Trophoblast cell (in vitro differentiated cells and primary cell): ENCODE measurements around the gene TEPSIN.
A peak's percentile ranks its signal among the peaks of the same experiment; 100 is the strongest.
"Not testable (repeated sequence)": the region's sequence is repeated elsewhere in the genome, so short reads cannot be mapped to it uniquely, and the experiment has no call there.

ENCODE experiments used
- DNase-seq, 2 donors: peaks; one replicate each; pipeline ENCODE4 v3.0.0-alpha.2; 2016
- H2AFZ ChIP-seq: 2 replicates; pipeline ENCODE4 v1.6.1; 2013; ENCODE audit warnings: low read length, moderate library complexity, mild to moderate bottlenecking; ENCODE audit not compliant: insufficient read depth, poor library complexity
- H2AK5ac ChIP-seq: 2 replicates; pipeline ENCODE4 v1.6.1; 2013; ENCODE audit warnings: mild to moderate bottlenecking, low read length
- H2BK120ac ChIP-seq: 2 replicates; pipeline ENCODE4 v1.6.1; 2013; ENCODE audit warnings: low read length, mild to moderate bottlenecking, moderate library complexity; ENCODE audit not compliant: insufficient read depth, poor library complexity
- H2BK12ac ChIP-seq: 2 replicates; pipeline ENCODE4 v1.6.1; 2013; ENCODE audit warnings: mild to moderate bottlenecking, low read length, moderate library complexity
- H2BK5ac ChIP-seq: 2 replicates; pipeline ENCODE4 v1.6.1; 2013; ENCODE audit warnings: low read length, low read depth, moderate library complexity, mild to moderate bottlenecking; ENCODE audit not compliant: poor library complexity
- H3K14ac ChIP-seq: 2 replicates; pipeline ENCODE4 v1.6.1; 2013; ENCODE audit warnings: mild to moderate bottlenecking, low read length
- H3K18ac ChIP-seq: 2 replicates; pipeline ENCODE4 v1.6.1; 2013; ENCODE audit warnings: mild to moderate bottlenecking, low read length
- H3K23ac ChIP-seq: 2 replicates; pipeline ENCODE4 v1.6.1; 2013; ENCODE audit warnings: low read length
- H3K27ac ChIP-seq: 2 replicates; pipeline ENCODE4 v1.5.1; 2013; ENCODE audit warnings: low read depth, mild to moderate bottlenecking, inconsistent platforms, low read length, moderate library complexity
- H3K27me3 ChIP-seq: 2 replicates; pipeline ENCODE4 v1.6.1; 2013; ENCODE audit warnings: inconsistent platforms, mild to moderate bottlenecking, low read length, moderate library complexity; ENCODE audit not compliant: insufficient read depth
- H3K36me3 ChIP-seq, 2 experiments: 1 replicate in 1 of 2; 2 replicates in 1 of 2; pipeline ENCODE4 v1.6.1; 2013; ENCODE audit warnings: low read length in 2 of 2, mild to moderate bottlenecking in 2 of 2, moderate library complexity in 1 of 2; ENCODE audit not compliant: insufficient read depth in 2 of 2, control insufficient read depth in 1 of 2
- H3K4ac ChIP-seq: 2 replicates; pipeline ENCODE4 v1.6.1; 2013; ENCODE audit warnings: low read depth, mild to moderate bottlenecking, low read length, moderate library complexity
- H3K4me1 ChIP-seq, 2 experiments: 1 replicate in 1 of 2; 2 replicates in 1 of 2; pipeline ENCODE4 v1.6.1; 2013; ENCODE audit warnings: low read length in 2 of 2, mild to moderate bottlenecking in 2 of 2, moderate library complexity in 1 of 2; ENCODE audit not compliant: insufficient read depth in 2 of 2, control insufficient read depth in 1 of 2
- H3K4me2 ChIP-seq: 2 replicates; pipeline ENCODE4 v1.6.1; 2013; ENCODE audit warnings: inconsistent platforms, mild to moderate bottlenecking, low read length, moderate library complexity
- H3K4me3 ChIP-seq: 2 replicates; pipeline ENCODE4 v1.5.1; 2013; ENCODE audit warnings: mild to moderate bottlenecking, low read depth, low read length, inconsistent platforms
- H3K79me1 ChIP-seq: one replicate; pipeline ENCODE4 v1.6.1; 2013; ENCODE audit warnings: low read length
- H3K79me2 ChIP-seq: 2 replicates; pipeline ENCODE4 v1.6.1; 2013; ENCODE audit warnings: low read length, mild to moderate bottlenecking; ENCODE audit not compliant: control insufficient read depth, insufficient read depth, poor library complexity
- H3K9ac ChIP-seq: 2 replicates; pipeline ENCODE4 v1.6.1; 2013; ENCODE audit warnings: mild to moderate bottlenecking, low read length
- H3K9me3 ChIP-seq: 2 replicates; pipeline ENCODE4 v1.6.1; 2013; ENCODE audit warnings: low read depth, mild to moderate bottlenecking, control low read depth, inconsistent platforms, low read length; ENCODE audit not compliant: insufficient read depth
- H4K12ac ChIP-seq: 2 replicates; pipeline ENCODE4 v1.6.1; 2013; ENCODE audit warnings: low read depth, mild to moderate bottlenecking, low read length, moderate library complexity
- H4K8ac ChIP-seq: 2 replicates; pipeline ENCODE4 v1.6.1; 2013; ENCODE audit warnings: low read depth, mild to moderate bottlenecking, low read length, moderate library complexity
- H4K91ac ChIP-seq: one replicate; pipeline ENCODE4 v1.6.1; 2013; ENCODE audit warnings: low read depth, mild to moderate bottlenecking, low read length, moderate library complexity
- WGBS: extraction: QIAGEN DNeasy Blood & Tissue Kit; methylation state at CpG from one replicate; pipeline ENCODE4 v1.1.7; 2013; ENCODE audit warnings: missing lambda C conversion rate; ENCODE audit not compliant: insufficient read length, insufficient coverage; ENCODE audit errors: extremely low coverage; 5-methylcytosine and 5-hydroxymethylcytosine counted together

TEPSIN gene

GRCh38 chr17:81227630-81228029, 11.2 kb downstream of the TEPSIN start:
- H3K14ac ChIP-seq, H2BK5ac ChIP-seq, H3K27ac ChIP-seq, H3K27me3 ChIP-seq, H3K9me3 ChIP-seq, H4K91ac ChIP-seq, H3K23ac ChIP-seq, H3K18ac ChIP-seq, H3K4me1 ChIP-seq, H3K4ac ChIP-seq, H2AK5ac ChIP-seq, H3K9ac ChIP-seq, H2BK120ac ChIP-seq, H3K4me3 ChIP-seq, H3K79me2 ChIP-seq, H4K12ac ChIP-seq, H3K4me2 ChIP-seq, H2BK12ac ChIP-seq, H3K79me1 ChIP-seq, DNase-seq, H2AFZ ChIP-seq, H4K8ac ChIP-seq: not testable (repeated sequence)
- WGBS, result no CpG with 5 or more reads among the region's 2 CpGs
- H3K36me3 ChIP-seq, result peaks cover 25 to 28% of the 10 kb centered on the region in 2 experiments

GRCh38 chr17:81223762-81224130, 15.1 kb downstream of the TEPSIN start:
- Histone ChIP-seq H4K91ac (no peak overlapping the region), H3K27ac (no peak overlapping the region), H3K23ac (no peak overlapping the region), H2AFZ (peak overlapping the region; percentile 68), H3K4me3 (no peak overlapping the region), H4K12ac (no peak overlapping the region), H3K4me1 (peaks cover 7 to 12% of the 10 kb centered on the region in 2 experiments), H3K18ac (no peak overlapping the region), H3K36me3 (peaks cover 4 to 11% of the 10 kb centered on the region in 2 experiments), H3K4me2 (peak overlapping the region; percentile 65), H3K9ac (no peak overlapping the region), H2BK120ac (no peak overlapping the region), H2AK5ac (no peak overlapping the region), H4K8ac (no peak overlapping the region), H3K14ac (no peak overlapping the region), H3K79me2 (peaks cover 6% of the 10 kb centered on the region), H2BK5ac (no peak overlapping the region), H3K9me3 (no peaks in the 10 kb centered on the region), H3K27me3 (no peaks in the 10 kb centered on the region), H3K4ac (no peak overlapping the region), H2BK12ac (no peak overlapping the region), H3K79me1 (peaks cover 5% of the 10 kb centered on the region)
- no CpG with 5 or more reads among the region's 11 CpGs for WGBS
- DNase-seq, result peak; percentile 36 to 61

GRCh38 chr17:81222906-81223761, 15.7 kb downstream of the TEPSIN start, which contains the start of gene CEP131:
CEP131 (minus strand) TSS chr17:81222965; CDS start chr17:81220056, 2,909 bp downstream.
- H3K9me3 ChIP-seq, result no peaks in the 10 kb centered on the region

DNA sequence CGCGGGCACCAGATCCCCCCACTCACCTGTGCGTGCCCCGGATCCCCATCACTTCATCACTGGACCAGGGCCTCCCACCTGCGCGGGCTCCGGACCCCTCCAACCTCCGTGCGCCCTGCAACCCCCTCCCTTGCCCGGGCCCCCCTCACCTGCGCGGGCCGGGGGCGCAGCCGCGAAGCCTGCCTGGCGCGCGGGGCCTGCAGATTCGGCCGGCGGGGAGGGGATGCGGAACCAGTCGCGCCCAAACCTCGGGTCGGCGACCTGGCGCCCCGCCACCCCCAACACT, 16.3 kb downstream of the TEPSIN start:
- no peaks in the 10 kb centered on the region for H3K27me3 ChIP-seq
- peaks cover 5% of the 10 kb centered on the region for H3K79me1 ChIP-seq
- H3K4me1 ChIP-seq, result peaks cover 7 to 12% of the 10 kb centered on the region in 2 experiments
- no peak overlapping the region for H2AK5ac ChIP-seq
- H3K4me2 ChIP-seq, result peak overlapping the region; percentile 92
- H3K23ac ChIP-seq, result no peak overlapping the region
- DNase-seq, result no peak
- H2BK12ac ChIP-seq, result no peak overlapping the region
- H4K91ac ChIP-seq, result peak overlapping the region; percentile 71
- peak overlapping the region; percentile 48 for H4K8ac ChIP-seq
- H3K9me3 ChIP-seq, result no peaks in the 10 kb centered on the region
- H3K79me2 ChIP-seq, result peaks cover 6% of the 10 kb centered on the region
- peak overlapping the region; percentile 46 for H4K12ac ChIP-seq
- peak overlapping the region; percentile 88 for H3K4me3 ChIP-seq
- peaks cover 4 to 9% of the 10 kb centered on the region in 2 experiments for H3K36me3 ChIP-seq
- H3K18ac ChIP-seq, result peak overlapping the region; percentile 69
- WGBS, result no CpG with 5 or more reads among the region's 30 CpGs
- H2AFZ ChIP-seq, result peak overlapping the region; percentile 97
- H3K27ac ChIP-seq, result no peak overlapping the region
- peak overlapping the region; percentile 18 for H2BK5ac ChIP-seq
- H3K9ac ChIP-seq, result peak overlapping the region; percentile 71
- H2BK120ac ChIP-seq, result peak overlapping the region; percentile 55
- peak overlapping the region; percentile 71 for H3K14ac ChIP-seq
- no peak overlapping the region for H3K4ac ChIP-seq

More at GRCh38 chr17:81222906-81223761, 15.7 kb downstream of the TEPSIN start, which contains the start of gene CEP131:
- WGBS, result no CpG with 5 or more reads among the region's 79 CpGs
- Histone ChIP-seq H2AFZ (peak within 1 kb of the TSS; percentile 97), H2BK120ac (peak within 1 kb of the TSS; percentile 55), H2BK12ac (no peak within 1 kb of the TSS), H2BK5ac (peak within 1 kb of the TSS; percentile 18), H2AK5ac (no peak within 1 kb of the TSS), H4K12ac (peak within 1 kb of the TSS; percentile 57), H3K4me3 (peak within 1 kb of the TSS; percentile 88), H3K18ac (peak within 1 kb of the TSS; percentile 69), H3K4ac (no peak within 1 kb of the TSS), H3K27ac (no peak within 1 kb of the TSS), H3K4me2 (peak within 1 kb of the TSS; percentile 92), H3K79me1 (peaks cover 5% of the 10 kb centered on the region), H4K91ac (peak within 1 kb of the TSS; percentile 71), H3K27me3 (no peaks in the 10 kb centered on the region), H4K8ac (peak within 1 kb of the TSS; percentile 59), H3K23ac (no peak within 1 kb of the TSS), H3K79me2 (peaks cover 6% of the 10 kb centered on the region), H3K9ac (peak within 1 kb of the TSS; percentile 71), H3K36me3 (peaks cover 4 to 9% of the 10 kb centered on the region in 2 experiments), H3K14ac (peak within 1 kb of the TSS; percentile 71), H3K4me1 (peaks cover 7 to 12% of the 10 kb centered on the region in 2 experiments)
- peak; percentile 98 to 99 for DNase-seq
